Measurements from ENCODE around the gene COL8A1. TPM values are rescaled to one million over a fixed set of nuclear protein-coding genes. Genes with fewer than 3 reads are reported as not detected.

The COL8A1 gene
- total and polyA plus RNA-seq, 10 of the 15 experiments (the other 5 are each of a cell fraction or from before 2014, with no cell fraction given), result 0.04 to 0.73 (median 0.10) TPM; not detected in 5

- TF ChIP-seq SUZ12 (IDR thresholded peaks at IDR 0.05; ENCODE audit: unreplicated experiment) (no peak), PAX8 (IDR thresholded peaks at IDR 0.05) (no peak), MAX (IDR thresholded peaks at IDR 0.05; ENCODE audit: low read depth, low read length) (no peak), ATF3 (IDR thresholded peaks at IDR 0.05; ENCODE audit: borderline replicate concordance, extremely low read depth, low read depth, low read length) (no peak), TCF7 (IDR thresholded peaks at IDR 0.05; ENCODE audit: borderline replicate concordance) (no peak), ZNF384 (IDR thresholded peaks at IDR 0.05; ENCODE audit: borderline replicate concordance, low read depth, low read length) (no peak), RAD21 (IDR thresholded peaks at IDR 0.05; ENCODE audit: insufficient read depth, low read depth, low read length) (no peak), HCFC1 (IDR thresholded peaks at IDR 0.05; ENCODE audit: low read length) (no peak), NFYB (IDR thresholded peaks at IDR 0.05; ENCODE audit: insufficient read depth, low read depth, low read length) (no peak), ZNF24 (IDR thresholded peaks at IDR 0.05) (no peak), JUNB (IDR thresholded peaks at IDR 0.05) (no peak), IKZF1 (conservative IDR thresholded peaks at IDR 0.05) (no peak)
Observed at GRCh38 chr3:99712291-99712954, 74.0 kb downstream of the COL8A1 start (continued).

- intact Hi-C loops (cut with micrococcal nuclease; ENCODE audit: unreplicated experiment), result no loop called here
- ChIA-PET POLR2A (interaction anchor here (1.0 kb wide), 1 partner anchor 104 kb away, joined by 3 read pairs; the partner anchor contains the start of gene CMSS1), SMC1A (ENCODE audit: uncharacterized antibody, unreplicated experiment) (interaction anchor here (0.9 kb wide), 1 partner anchor 33 kb away, joined by 3 read pairs; no protein-coding TSS in a partner anchor)
Observed at GRCh38 chr3:99713440-99713839, 75.0 kb downstream of the COL8A1 start.

More at GRCh38 chr3:99713440-99713839, 75.0 kb downstream of the COL8A1 start:
- RAD21 ChIA-PET (ENCODE audit: unreplicated experiment), result no interaction called here
- Histone ChIP-seq H3K4me1 (ENCODE audit: control insufficient read depth, insufficient read depth, low read length) (no peaks in the 10 kb centered on the region), H3K79me2 (ENCODE audit: control insufficient read depth, insufficient read depth, low read length) (no peaks in the 10 kb centered on the region), H3K4me3 (no peak overlapping the region), H2AFZ (ENCODE audit: control insufficient read depth, low read depth, low read length) (no peak overlapping the region), H3K36me3 (ENCODE audit: control insufficient read depth in 2 of 2, insufficient read depth in 2 of 2, low read length in 1 of 2) (no peaks in the 10 kb centered on the region), H4K20me1 (ENCODE audit: control insufficient read depth, insufficient read depth) (no peaks in the 10 kb centered on the region), H3K27ac (ENCODE audit: control insufficient read depth, insufficient read depth) (no peak overlapping the region), H3K9me3 (replicated peaks; ENCODE audit: control insufficient read depth, insufficient read depth, low read length) (no peaks in the 10 kb centered on the region), H3K4me2 (ENCODE audit: control insufficient read depth, insufficient read depth) (no peak overlapping the region), H3K9ac (ENCODE audit: control insufficient read depth, insufficient read depth, low read length) (no peak overlapping the region), H3K27me3 (replicated peaks in 1 of 2; ENCODE audit: control insufficient read depth in 2 of 2, insufficient read depth in 2 of 2, low read length in 1 of 2) (no peaks in the 10 kb centered on the region; a peak in 2 of 4 replicates)
- DNase-seq (ENCODE audit: low read depth, low spot score), result no peak
- FAIRE-seq, result no peak
- under 1% methylated on average over 5 of the region's 5 CpGs for WGBS (ENCODE audit: insufficient coverage, insufficient replicate concordance, low lambda C conversion rate, missing lambda C conversion rate)
- in situ Hi-C loops (cut with MboI), result no loop called here
- TF ChIP-seq ETV6 (conservative IDR thresholded peaks at IDR 0.05 in 1 of 2, IDR thresholded peaks at IDR 0.05 in 1 of 2; ENCODE audit: borderline replicate concordance in 1 of 2, low read depth in 1 of 2) (no peak), IRF5 (IDR thresholded peaks at IDR 0.05; ENCODE audit: borderline replicate concordance) (no peak), TBL1XR1 (IDR thresholded peaks at IDR 0.05; ENCODE audit: low read depth, low read length) (no peak), MAX (IDR thresholded peaks at IDR 0.05; ENCODE audit: low read depth, low read length) (no peak), EED (IDR thresholded peaks at IDR 0.05; ENCODE audit: low read depth) (no peak), SUPT20H (IDR thresholded peaks at IDR 0.05; ENCODE audit: borderline replicate concordance, control insufficient read depth, low read depth, low read length) (no peak), SRF (IDR thresholded peaks at IDR 0.05; ENCODE audit: low read depth in 2 of 2, low read length in 2 of 2) (no peak), MTA3 (IDR thresholded peaks at IDR 0.05; ENCODE audit: borderline replicate concordance, low read length) (no peak), MEF2B (IDR thresholded peaks at IDR 0.05; ENCODE audit: partially characterized antibody, poor library complexity, severe bottlenecking) (no peak)
- ATAC-seq, result no peak
- no TSS peak for BruUV-seq (replicated peaks)
- CTCF ChIA-PET, result interaction anchor here (1.0 kb wide), 1 partner anchor 26 kb away, joined by 3 read pairs; no protein-coding TSS in a partner anchor

Measured in GM12878 (cell line).